HG02610 (cell line): ENCODE measurements around the gene TNFRSF18.
"Not testable (repeated sequence)": the region's sequence is repeated elsewhere in the genome, so short reads cannot be mapped to it uniquely, and the experiment has no call there.

Source experiments
- ATAC-seq: cut with Tn5 transposase; IDR thresholded peaks from one replicate; pipeline ENCODE4 v1.9.1; 2021; ENCODE audit warnings: mild to moderate bottlenecking, moderate library complexity; ENCODE audit not compliant: unreplicated experiment

Gene TNFRSF18

GRCh38 chr1:1179983-1180861 lies 26.2 kb downstream of the TNFRSF18 start:
- no peak for ATAC-seq

- ATAC-seq, result no peak
Observed at GRCh38 chr1:1179346-1179982, 26.9 kb downstream of the TNFRSF18 start.

DNA sequence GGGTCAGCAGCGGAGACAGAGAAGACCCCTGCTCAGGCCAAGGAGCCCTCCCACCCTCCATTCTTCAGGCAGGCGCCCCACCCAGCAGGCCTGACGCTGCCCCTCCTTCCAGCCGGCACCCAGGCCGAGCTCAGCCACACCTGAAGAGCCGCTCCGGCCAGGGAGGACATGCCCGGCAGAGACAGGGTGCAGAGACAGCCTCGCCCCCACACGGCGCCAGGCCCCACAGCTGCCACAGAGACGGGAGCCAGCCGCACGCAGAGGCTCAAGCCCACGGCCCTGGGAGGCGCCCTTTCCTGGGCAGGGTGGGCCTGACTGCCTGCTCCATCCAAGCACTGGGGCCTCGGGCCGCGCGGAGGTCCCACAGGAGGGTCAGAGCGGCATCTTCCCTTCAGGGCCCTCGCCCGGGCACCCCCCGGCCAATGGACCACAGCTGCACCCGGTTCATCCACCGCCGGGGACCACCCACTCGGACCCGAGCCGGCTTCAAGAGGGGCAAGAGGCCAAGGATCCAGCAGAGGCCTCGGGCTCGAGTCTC lies 27.5 kb downstream of the TNFRSF18 start:
- ATAC-seq, result no peak

- ATAC-seq, result no peak
Observed at GRCh38 chr1:1177452-1178206, 28.8 kb downstream of the TNFRSF18 start.

DNA sequence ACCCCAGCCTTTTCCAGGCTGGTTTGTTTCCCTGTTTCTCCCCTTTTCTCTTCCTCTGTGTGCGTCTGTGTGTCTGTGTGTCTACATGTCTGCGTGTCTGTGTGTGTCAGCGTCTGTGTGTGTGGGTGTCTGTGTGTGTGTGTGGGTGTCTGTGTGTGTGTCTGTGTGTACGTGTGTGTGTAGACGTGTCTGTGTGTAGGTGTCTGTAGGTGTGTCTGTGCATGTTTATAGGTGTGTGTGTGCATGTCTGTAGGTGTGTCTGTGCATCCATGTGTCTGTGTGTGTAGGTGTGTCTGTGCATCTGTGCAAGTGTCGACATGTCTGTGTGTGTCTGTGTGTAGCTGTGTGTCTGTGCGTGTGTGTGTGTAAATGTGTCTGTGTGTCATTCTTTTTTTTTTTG lies 29.5 kb downstream of the TNFRSF18 start:
- ATAC-seq, result no peak

DNA sequence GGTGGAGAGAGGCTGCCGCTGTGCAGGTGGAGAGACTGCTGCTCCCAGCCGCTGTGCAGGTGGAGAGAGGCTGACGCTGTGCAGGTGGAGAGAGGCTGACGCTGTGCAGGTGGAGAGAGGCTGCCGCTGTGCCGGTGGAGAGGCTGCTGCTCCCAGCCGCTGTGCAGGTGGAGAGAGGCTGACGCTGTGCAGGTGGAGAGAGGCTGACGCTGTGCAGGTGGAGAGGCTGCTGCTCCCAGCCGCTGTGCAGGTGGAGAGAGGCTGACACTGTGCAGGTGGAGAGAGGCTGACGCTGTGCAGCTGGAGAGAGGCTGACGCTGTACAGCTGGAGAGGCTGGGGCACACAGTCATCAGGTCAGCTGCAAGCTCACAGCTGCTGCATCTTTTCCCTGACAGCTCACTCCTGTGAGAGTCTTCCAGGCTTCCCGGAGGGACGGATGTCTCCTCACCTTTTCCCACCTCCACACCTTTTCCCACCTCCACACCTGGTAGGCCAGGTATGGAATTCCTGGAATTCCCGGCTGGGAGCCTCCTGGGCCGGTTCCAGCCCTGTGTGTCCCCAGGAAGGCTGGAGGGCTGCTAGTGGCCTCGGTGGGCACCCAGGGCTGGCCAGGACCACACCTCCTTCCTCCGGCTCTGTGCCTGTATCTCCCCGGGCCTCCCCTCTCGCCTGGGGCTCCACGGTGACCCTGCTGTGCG lies 30.2 kb downstream of the TNFRSF18 start:
- ATAC-seq, result not testable (repeated sequence)

- no peak for ATAC-seq
Observed at GRCh38 chr1:1175221-1176062, 30.9 kb downstream of the TNFRSF18 start.

GRCh38 chr1:1173793-1174415 lies 32.5 kb downstream of the TNFRSF18 start, which contains the start of gene TTLL10:
Gene TTLL10 (plus strand): TSS chr1:1173880. CDS start chr1:1179216, 5,336 bp downstream.
- no peak for ATAC-seq

GRCh38 chr1:1173061-1173792 lies 33.2 kb downstream of the TNFRSF18 start:
- ATAC-seq, result no peak

DNA sequence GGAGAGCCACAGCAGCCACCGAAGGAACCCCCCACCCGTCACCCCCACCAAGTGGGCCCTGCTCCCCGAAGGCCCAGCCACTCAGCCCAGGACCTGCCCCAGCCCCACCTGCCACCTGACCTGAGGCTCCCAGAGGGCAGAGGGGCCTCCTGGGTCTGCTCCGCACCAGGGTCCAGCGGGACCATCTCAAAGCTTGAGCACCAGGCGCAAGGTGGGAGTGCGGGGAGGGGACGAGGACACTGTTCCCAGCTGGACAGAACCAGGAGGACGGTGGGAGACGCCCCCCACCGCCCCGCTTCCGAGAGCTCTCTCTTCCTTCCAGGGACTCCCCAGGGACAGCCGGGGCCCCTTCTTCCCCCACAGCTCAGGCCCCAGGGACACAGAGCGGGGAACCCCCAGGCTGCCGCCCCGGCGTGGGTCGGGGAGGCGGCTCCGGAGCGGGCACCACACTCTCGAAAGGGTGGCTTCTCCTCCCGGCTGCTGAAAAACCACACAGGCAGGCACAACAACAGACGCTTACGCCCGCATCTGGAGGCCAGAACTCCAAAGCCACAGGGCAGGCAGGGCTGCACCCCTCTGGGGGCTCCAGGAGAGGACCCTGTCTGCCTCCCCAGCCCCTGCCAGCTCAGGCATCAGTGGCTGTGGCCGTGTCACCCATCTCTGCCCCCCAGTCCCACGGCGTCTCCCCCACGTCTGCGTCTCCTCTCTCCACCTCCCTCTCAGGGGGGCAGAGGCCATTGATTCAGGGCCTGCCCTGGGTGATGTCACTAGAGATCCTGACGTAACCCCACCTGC lies 34.6 kb downstream of the TNFRSF18 start:
- ATAC-seq, result no peak

- ATAC-seq, result no peak
Observed at GRCh38 chr1:1171161-1171545, 35.2 kb downstream of the TNFRSF18 start.

- no peak for ATAC-seq
Observed at GRCh38 chr1:1170215-1171091, 35.9 kb downstream of the TNFRSF18 start.

DNA sequence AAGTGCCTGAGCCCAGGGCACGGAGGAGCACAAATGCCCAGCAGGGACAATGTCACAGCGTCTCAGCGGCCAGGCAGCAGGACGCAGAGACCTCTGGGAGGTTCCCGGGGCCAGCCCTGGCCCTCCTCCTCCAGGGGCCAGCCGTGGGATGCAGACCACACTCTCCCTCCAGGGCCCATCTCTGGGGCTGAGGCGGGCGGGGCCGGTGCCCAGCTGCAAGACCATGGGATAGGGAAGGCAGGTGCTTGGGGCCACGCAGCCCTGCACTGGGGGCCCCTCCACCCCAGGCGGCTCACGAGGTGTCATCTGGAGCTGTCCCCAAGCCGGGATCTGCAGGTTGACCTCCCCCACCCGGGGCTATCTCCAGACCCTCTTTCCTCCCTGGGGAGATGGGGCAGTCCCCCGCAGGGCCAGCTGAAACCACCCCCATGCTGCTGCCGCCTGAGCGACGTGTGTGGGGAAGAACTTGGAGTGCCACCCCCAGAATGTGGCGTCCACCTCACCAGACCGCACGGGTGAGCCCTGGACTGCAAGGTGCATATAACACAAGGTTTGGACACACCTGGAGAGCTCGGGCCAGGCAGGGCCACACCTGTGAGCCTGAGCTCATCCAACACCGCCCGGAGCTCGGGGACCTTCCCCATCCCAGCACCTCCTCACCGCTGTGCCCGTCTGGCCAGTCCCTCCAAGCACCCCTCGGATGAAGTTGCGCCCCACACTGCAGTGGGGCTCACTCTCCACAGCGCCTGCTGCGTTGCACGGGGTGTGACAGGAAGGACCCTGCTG lies 36.8 kb downstream of the TNFRSF18 start:
- no peak for ATAC-seq

- no peak for ATAC-seq
Observed at GRCh38 chr1:1168451-1169411, 37.7 kb downstream of the TNFRSF18 start.
